Stimulated activated CD4-positive, alpha-beta T cell treated with anti-CD3 and anti-CD28 coated beads, Interleukin-4, amount 100 ng/mL, for 48 hours (primary cell): ENCODE measurements around the gene SLC25A13.

Experiments
- DNase-seq, 2 donors: peaks; one replicate each; pipeline ENCODE4 v3.0.0-alpha.2; 2020; ENCODE audit warnings: low read depth in 2 of 2

Gene SLC25A13

GRCh38 chr7:96322847-96323461 is 1.1 kb upstream of the SLC25A13 start:
- DNase-seq = no peak

DNA sequence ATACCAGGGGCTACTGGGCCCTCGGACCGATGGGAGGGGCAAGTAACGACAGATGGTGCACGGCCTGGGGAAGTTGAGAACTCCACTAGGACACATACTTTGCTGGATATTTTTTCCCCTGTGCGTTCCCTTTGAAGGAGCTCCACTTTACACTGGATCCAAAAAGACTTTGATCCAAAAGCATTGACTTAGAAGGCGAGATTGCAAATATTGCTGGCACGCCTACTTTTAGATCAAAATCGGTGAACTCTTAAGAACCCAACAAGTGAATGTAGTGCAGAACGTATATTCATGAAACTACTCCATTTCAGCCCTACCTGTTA is 436 bp upstream of the SLC25A13 start:
- no peak for DNase-seq

GRCh38 chr7:96321031-96321657 is 754 bp downstream of the SLC25A13 start:
- peak; percentile 46 to 60 for DNase-seq

- DNase-seq = no peak
These were observed 1.5 kb downstream of the SLC25A13 start for GRCh38 chr7:96320442-96320841.

GRCh38 chr7:96319439-96319838 is 2.5 kb downstream of the SLC25A13 start:
- DNase-seq = no peak

GRCh38 chr7:96316949-96317348 is 4.9 kb downstream of the SLC25A13 start:
- DNase-seq = no peak

DNA sequence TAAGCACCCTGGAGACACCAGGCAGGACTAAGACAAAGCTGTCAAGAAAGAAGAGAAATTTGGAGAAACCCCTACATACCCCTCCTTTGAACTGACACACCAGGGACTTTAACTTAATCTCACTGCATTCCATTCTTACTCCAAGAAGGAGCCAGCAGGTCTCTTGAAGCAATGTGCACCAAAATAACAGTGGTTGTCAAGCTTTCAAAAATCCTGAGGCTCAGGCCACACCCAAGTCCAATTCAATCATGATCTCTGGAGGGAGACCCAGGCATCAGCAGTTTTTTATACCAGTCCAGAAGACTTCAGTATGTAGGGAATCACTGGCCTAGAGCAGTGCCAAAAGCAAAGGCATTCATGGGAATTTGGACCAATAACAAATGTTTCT is 6.8 kb downstream of the SLC25A13 start:
- DNase-seq = no peak

DNA sequence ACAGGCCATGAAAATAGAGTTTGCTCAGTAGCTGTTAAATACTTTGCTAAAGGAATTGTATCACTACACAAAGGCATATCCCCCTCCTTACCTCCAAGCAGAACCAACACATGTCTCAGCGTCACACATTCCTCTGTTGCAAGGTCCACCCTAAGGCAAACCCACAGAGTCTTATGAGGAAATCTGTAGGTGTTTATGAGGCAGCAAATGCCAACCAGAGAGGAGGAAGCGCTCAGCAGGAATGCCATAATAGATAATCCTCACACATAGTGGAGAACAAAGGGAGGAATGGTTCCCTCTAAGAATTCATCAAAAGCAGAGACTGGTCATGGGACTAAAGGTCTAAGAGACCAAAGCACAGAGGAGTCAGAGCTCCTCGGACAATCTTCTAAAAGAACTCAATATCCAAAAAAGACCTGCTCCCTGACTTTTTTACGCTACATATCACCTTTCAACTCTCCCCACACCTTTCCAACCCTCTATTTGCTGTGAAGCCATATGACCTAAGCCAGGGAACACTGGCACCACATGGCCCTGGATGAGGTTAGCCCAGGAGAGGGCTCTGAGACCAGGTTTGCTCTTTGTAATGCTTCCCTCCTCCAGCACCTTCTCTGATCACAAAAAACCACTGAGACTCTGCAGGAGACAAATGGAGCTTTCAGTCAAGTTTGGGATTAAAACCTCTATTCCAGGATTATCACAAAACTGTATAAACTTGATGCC is 7.3 kb downstream of the SLC25A13 start:
- DNase-seq = no peak

GRCh38 chr7:96313940-96314339 is 8.0 kb downstream of the SLC25A13 start:
- no peak for DNase-seq

DNA sequence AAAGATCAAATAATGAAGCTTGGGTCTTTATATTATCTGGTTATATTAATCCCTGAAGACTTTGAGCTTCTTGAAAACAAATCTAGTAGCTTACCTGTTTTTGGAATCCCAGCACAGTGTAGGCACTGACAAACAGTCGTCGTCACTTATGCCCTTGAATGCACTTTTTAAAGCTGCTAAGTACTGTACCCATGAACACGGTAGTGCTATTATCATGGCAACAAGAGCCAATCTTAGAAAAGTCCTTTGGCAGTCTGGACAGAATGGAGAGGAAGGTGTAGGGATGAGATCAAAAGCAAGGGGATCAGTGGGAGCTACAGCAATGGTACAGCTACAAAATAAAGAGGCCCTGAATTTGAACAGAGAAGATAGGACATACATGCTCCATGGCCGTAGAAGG is 9.4 kb downstream of the SLC25A13 start:
- DNase-seq = no peak

GRCh38 chr7:96311967-96312366 is 9.9 kb downstream of the SLC25A13 start:
- no peak for DNase-seq

DNA sequence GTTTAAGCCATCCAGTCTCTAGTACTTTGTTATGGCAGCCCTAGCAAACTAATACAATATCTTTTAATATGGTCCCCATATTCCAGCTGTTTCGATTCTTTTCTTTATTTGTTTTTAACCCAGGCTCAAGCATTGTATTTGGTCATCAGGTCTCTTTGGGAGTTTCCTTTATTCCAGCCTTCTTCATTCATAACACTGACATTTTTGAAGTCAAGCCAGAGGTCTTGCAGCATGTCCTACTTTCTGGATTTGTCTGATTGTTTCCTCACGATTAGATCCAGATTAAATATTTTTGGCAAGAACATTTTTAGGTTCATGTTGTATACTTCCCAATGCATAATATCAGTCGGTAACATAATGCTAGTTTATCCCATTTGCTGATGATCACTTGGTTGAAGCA is 11.8 kb downstream of the SLC25A13 start:
- no peak for DNase-seq

DNA sequence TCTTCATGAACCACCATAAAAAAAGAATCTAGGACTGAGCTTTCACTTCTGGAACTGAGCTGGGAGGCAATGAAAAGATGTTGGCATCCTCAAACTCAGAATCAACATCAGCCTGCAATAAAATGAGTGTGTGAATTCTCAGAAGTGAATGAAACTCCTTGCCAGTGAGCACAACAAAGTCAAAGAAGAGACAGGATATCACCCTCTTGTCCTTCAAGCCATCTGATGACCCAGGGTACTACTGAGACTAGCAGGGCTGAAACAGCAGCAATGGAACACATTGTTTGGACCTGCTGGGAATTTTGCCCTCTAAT is 13.0 kb downstream of the SLC25A13 start:
- no peak for DNase-seq

- no peak for DNase-seq
These were observed 13.5 kb downstream of the SLC25A13 start for GRCh38 chr7:96308253-96308949.

- DNase-seq = no peak
These were observed 15.3 kb downstream of the SLC25A13 start for GRCh38 chr7:96306385-96307125.

DNA sequence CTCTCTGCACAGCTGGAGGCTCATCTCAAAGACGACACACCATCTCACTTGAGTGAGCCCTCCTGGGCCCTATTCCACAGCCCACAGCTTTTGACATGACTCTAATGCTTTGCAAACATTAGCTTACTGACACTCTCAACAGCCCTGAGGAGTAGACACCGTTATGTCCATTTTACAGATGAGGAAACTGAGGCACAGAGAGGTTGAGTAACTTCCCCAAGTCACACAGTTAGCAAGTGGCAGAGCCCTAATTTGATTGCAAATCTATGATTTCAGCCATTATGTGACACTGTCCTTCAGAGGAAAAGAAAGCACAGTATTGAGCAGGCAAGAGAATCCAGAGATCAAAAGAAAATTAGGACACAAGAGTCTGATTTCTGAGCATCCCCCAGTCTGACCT is 16.0 kb downstream of the SLC25A13 start:
- no peak for DNase-seq

DNA sequence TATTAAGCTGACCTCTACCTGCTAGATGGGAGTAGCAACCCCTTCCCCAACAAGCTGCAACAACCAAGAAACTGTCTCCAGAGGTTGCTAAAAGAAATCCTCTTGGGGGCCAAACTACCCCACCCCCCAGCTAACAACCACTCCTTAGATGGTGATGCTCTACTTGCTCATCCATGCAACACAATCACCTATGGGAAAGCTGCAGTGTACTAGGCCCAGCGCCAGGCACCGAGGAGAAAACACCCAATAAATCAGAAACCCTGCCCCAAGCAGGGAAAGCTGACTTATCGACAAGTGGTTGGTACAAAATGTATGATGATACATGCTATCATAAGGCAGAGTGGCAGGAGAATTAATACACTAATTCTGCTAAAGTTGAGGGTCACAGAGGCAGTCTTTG is 17.3 kb downstream of the SLC25A13 start:
- no peak for DNase-seq

DNA sequence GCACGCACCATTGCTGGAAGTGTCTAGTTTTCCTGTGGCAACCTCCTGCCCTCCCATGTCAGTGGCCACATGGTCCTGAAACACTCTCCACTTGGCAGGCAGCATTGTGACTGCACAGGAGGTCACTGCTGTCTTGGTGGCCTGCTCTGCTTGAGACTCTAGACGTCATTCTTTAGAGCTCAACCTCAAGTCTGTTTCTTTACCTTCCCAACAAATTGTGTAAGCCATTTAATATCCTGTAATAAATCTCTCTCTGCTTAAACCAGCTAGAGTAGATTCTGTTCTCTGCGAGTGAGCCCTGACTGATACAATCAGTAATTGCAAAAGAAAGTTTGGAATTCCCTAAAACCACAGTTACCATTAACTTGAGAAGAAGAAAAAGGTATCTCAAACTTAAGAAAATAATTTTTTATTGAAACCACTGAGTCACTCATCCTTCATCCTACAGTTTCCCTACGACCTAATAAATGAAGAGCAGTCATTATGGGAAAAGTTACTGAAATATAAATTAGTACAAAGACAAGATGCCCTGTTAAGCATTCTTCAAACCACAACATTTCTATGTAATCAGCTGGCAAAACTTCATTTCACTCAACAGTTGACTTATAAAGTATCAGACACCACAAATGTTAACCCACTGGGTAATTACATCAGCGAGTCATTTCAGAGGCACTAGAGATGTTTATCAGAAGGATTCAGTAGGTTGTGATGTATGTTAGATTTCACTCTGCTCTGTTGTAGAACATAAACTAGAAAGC is 18.0 kb downstream of the SLC25A13 start:
- DNase-seq = no peak

DNA sequence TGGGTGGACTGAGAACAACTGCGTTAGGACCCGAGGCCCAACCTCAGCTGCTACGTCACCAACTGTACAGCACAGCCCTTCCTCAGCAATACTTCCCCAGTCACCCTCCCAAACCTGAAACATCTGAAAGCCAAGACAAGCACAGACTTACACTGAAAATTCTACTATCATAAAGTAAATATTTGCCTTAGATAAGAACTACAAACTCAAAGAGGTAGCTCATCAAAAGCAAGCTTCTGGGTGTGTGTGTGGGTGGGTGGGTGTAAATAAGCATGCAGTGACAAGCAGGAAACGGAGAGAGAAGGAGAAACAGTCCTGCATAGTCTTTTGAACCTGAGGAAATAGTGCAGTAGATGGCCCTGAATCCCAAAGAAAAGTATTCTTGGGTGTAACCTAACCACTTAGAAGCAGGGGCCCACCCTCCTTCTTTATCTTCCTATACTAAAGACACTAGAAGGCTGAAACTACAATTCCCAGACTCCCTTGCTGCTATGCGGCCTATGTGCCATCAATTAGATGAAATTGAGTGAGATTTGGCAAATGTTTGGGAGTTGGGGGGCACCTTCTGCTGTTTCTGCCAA is 18.7 kb downstream of the SLC25A13 start:
- DNase-seq = no peak

DNA sequence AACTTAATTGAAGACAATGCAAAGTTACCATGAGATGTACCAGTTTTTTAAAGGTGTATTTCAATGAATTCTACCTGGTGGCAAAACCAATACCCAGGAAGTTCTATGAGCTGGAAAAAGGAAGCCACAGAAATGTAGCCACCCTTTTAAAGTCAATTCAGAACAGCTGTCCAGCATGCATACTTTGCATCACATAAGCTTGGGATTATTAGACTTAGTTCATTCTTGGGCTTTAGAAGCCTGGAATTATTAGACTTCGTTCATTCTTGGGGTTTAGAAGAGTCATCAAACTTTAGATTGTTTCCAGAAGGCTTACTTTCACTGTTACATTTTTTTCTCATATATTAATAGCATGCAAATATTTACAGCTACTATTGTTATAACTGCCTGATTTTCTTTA is 20.9 kb downstream of the SLC25A13 start:
- no peak for DNase-seq

DNA sequence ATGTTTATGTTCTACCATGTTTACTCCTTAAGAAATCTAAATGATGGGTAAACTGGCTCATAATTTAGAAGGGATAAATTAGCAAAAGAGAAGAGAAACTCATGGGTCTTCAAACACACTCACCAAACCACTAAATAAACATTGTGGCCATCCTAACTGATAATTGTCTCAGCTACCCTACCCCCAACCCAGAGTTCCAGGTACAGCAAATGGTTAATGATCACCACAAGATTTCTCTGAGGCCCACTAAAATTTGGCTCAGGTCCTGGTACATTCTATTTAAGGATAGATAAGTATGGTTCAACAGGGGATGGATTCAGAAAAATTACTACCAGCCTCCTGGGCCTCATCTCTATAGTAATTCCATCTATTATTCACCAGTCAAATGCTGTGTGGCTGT is 21.4 kb downstream of the SLC25A13 start:
- DNase-seq = no peak
